ENCODE measurements around the gene ZNF609.

The ZNF609 gene, protein sequence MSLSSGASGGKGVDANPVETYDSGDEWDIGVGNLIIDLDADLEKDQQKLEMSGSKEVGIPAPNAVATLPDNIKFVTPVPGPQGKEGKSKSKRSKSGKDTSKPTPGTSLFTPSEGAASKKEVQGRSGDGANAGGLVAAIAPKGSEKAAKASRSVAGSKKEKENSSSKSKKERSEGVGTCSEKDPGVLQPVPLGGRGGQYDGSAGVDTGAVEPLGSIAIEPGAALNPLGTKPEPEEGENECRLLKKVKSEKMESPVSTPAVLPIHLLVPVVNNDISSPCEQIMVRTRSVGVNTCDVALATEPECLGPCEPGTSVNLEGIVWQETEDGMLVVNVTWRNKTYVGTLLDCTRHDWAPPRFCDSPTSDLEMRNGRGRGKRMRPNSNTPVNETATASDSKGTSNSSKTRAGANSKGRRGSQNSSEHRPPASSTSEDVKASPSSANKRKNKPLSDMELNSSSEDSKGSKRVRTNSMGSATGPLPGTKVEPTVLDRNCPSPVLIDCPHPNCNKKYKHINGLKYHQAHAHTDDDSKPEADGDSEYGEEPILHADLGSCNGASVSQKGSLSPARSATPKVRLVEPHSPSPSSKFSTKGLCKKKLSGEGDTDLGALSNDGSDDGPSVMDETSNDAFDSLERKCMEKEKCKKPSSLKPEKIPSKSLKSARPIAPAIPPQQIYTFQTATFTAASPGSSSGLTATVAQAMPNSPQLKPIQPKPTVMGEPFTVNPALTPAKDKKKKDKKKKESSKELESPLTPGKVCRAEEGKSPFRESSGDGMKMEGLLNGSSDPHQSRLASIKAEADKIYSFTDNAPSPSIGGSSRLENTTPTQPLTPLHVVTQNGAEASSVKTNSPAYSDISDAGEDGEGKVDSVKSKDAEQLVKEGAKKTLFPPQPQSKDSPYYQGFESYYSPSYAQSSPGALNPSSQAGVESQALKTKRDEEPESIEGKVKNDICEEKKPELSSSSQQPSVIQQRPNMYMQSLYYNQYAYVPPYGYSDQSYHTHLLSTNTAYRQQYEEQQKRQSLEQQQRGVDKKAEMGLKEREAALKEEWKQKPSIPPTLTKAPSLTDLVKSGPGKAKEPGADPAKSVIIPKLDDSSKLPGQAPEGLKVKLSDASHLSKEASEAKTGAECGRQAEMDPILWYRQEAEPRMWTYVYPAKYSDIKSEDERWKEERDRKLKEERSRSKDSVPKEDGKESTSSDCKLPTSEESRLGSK (N-terminal part only)

GRCh38 chr15:64460206-64460723 lies at the start of gene ZNF609:
ZNF609 (plus strand) TSS chr15:64460578; CDS start chr15:64499420, 38,842 bp downstream.
- peak; percentile 82 to 84 (median 83) for DNase-seq (ENCODE audit: low read depth in 3 of 3)

DNA sequence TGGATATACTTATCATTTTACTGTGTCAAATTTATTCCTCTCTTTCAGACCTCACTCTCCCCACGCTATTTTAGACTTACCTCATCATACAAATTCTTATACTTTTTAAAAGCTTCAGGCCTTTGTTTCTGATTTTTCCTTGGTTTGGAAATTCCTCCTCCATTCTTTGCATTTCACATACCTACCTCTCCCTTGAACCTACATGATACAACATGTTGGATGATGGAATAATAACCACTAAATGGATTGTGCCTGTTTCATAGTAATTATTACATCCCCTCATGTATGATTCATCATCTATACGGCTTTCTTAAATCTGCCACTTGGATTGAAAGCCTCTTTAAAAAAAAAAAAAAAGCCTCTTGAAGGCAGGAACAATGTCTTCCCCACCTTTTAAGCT lies 48.2 kb upstream of the ZNF609 start:
- no peak for DNase-seq (ENCODE audit: low read depth in 3 of 3)

GRCh38 chr15:64422697-64423096 lies 37.7 kb upstream of the ZNF609 start:
- DNase-seq (ENCODE audit: low read depth in 3 of 3) = no peak

GRCh38 chr15:64423970-64424369 lies 36.4 kb upstream of the ZNF609 start:
- DNase-seq (ENCODE audit: low read depth in 3 of 3) = no peak

- no peak for DNase-seq (ENCODE audit: low read depth in 3 of 3)
These were observed 35.2 kb upstream of the ZNF609 start for GRCh38 chr15:64425221-64425620.

- DNase-seq (ENCODE audit: low read depth in 3 of 3) = no peak
These were observed 33.4 kb upstream of the ZNF609 start for GRCh38 chr15:64426845-64427465.

GRCh38 chr15:64429448-64429847 lies 30.9 kb upstream of the ZNF609 start:
- DNase-seq (ENCODE audit: low read depth in 3 of 3) = peak in 1 of 3 donors; percentile 15

GRCh38 chr15:64430000-64430735 lies 30.2 kb upstream of the ZNF609 start:
- no peak for DNase-seq (ENCODE audit: low read depth in 3 of 3)

- DNase-seq (ENCODE audit: low read depth in 3 of 3) = no peak
These were observed 22.4 kb upstream of the ZNF609 start for GRCh38 chr15:64437982-64438381.

GRCh38 chr15:64438653-64439447 lies 21.5 kb upstream of the ZNF609 start:
- no peak for DNase-seq (ENCODE audit: low read depth in 3 of 3)

- no peak for DNase-seq (ENCODE audit: low read depth in 3 of 3)
These were observed 18.5 kb upstream of the ZNF609 start for GRCh38 chr15:64441852-64442251.

- no peak for DNase-seq (ENCODE audit: low read depth in 3 of 3)
These were observed 17.4 kb upstream of the ZNF609 start for GRCh38 chr15:64443016-64443415.

DNA sequence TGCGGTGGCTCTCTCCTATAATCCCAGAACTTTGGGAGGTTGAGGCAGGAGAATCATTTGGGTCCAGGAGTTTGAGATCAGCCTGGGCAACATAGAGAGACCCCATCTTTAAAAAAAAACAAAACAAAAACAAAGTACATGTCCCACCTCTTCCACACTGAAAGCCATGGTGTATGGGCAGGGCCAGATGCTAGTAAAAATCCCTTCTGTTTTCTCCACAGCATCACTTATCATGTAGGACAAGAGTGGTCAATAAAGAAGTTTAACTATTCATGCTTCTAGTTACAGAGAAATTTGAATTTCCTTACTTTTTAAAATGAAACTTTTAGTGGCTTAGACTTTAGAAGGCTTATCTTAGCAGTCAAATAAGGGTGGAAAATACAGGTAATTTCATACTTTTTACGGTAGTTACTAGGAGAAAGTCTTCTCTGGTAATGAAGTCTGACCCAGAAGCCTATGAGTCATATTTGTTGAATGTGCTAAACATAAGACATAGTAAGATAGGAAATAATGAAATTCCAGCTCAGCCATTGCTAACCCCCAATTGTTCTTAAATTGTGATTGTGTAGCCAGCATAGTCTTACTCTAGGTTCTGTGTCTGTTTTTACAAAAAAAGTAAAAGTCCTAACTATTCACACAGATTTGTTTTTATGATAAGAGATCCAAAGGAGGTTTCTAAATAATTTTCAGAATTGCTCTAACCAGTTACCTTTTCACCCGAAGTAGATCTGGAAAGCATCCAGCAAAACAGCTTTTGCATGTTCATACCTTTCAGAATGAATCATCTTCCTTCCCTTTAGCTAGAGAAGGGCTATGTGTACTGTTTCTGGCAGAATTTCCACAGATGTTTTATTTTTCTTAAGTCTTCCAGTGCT lies 16.4 kb upstream of the ZNF609 start:
- no peak for DNase-seq (ENCODE audit: low read depth in 3 of 3)

DNA sequence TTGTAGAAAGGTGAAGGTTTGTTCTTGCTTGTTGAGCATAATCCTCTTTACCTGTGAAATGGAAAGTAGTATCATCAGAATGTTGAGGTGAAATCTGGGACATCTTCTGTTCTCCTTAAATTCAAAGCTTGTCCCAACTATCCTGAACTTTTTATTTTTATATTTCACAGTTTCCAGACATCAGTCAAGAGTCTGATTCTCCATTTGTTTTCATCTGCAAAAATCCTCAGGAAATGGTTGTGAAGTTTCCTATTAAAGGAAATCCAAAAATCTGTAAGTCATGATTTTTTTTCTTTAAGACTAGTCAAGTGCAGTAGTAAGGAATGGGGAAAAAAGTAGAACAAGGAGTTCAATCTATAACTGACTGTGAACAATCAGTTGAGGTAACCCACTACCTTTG lies 15.5 kb upstream of the ZNF609 start:
- no peak for DNase-seq (ENCODE audit: low read depth in 3 of 3)

DNA sequence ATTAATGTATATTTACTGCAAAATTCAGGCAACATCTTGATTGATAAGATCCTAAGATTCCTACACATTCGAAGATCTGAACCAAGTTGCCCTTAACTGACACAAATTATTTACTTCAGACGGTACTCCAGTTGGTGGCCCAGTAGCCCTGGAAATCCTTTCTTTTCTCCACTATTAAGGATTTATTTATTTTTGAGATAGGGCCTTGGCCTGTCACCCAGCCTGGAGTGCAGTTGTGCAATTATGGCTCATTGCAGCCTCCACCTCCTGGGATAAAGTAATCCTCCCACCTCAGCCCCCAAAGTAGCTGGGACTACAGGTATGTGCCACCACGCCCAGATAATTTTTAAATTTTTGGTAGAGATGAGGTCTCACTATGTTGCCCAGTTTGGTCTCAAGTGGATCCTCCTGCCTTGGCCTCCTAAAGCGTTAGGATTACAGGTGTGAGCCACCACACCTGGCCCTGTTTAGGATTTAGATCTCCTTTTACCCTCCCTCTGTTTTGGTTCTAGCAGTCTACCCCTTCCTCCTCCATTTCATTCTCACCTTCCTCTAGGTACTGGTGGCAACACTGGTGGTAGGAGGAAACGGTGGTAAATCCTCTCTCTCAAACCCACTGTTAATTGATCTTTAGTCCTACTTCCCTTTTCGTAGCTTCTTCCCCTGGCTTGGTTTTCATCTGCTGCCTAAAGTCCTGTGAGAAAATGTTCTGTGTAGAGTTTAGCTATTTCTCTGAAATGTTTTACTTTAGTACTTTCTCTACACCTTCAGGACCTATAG lies 12.7 kb upstream of the ZNF609 start:
- DNase-seq (ENCODE audit: low read depth in 3 of 3) = no peak

DNA sequence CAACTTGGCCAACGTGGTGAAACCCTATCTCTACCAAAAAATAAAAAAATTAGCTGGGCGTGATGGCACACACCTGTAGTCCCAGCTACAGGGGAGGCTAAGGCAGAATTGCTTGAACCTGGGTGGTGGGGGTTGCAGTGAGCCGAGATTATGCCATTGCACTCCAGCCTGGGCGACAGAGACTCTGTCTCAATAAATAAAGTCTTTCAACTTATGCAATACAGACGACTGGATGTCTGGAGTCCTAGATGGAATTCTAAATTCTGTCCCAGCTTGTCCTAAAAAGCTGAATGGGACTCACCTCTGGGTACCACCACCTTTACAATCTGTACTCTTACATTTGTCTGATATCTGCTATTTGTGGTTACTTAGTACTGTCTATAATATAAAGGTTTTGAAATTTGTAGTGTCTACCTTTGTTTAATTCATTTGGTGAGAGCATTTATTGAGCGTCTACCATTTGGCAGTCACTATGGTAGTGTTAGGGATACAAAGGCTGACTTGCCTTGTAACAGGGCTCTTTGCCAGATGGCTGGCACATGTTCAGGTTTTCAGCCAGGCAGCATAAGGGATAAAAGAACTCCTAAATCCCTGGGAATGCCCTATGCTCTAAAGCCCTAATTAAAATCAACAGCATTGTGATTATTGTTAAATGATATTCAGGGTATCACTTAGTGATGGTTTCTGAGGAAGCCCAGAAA lies 7.2 kb upstream of the ZNF609 start:
- DNase-seq (ENCODE audit: low read depth in 3 of 3) = no peak

DNA sequence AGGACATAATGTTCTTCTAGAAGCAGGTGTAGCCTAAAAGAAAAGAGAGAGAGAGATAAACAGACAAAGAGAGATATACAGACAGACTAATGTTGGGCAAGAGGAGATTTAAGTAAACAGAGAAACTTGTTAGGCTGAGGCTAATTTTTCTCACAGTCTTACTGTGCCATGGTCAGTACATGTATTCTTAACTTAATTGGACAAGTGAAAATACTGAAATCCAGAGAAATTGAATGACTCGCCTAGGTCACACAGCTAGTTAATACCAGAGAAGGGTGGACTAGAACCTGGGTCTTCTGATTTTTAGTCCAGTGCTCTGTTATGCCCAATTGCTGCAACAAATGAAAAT lies 6.7 kb upstream of the ZNF609 start:
- no peak for DNase-seq (ENCODE audit: low read depth in 3 of 3)

DNA sequence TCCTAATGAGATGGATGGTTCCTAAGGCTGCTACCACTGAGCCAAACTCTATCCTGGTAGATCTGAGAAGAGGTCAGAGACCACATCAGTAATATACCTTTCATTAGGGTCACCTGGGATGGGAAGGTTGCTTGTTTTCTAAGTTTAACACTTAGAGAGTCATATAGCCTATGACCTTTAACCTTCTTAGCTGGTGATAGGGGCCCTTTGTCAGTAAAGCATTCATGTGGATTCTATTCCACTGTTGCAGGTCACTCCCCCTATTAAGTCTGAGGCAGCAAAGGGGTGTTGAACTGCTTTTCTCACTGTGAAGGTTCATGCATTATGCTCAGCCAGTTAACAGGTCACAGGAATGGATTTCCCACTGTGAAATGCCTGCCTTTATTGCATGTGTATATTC lies 6.1 kb upstream of the ZNF609 start:
- no peak for DNase-seq (ENCODE audit: low read depth in 3 of 3)
